ENCODE measurements around the gene UBE2D2. TPM values are rescaled to one million over a fixed set of nuclear protein-coding genes. Genes with fewer than 3 reads are reported as not detected.

The UBE2D2 gene
- total and polyA plus RNA-seq, 11 donors: 84.6 to 148 (median 128) TPM

DNA sequence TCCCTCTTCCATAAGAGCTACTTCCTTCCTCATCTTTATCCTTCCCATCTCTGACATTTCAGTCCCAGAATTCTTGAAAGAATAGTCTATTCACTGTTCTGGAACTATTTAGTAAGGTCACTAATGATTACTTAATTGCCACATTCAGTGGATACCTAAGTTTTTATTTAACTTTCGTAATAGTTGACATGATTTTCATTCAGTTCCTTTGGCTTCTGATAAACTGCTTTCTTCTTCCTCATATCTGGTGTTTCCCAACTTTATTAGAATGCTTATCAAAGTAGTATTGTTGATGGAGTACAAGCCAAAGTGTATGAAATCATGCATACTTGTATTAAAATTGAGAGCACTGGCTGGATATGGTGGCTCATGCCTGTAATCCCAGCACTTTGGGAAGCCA, 10.8 kb downstream of the UBE2D2 start:
- intact Hi-C loops (cut with DNase I): no loop called here
- Histone ChIP-seq H3K27me3 (no peaks in the 10 kb centered on the region), H3K4me1 (peaks cover 0 to 73% (median 43%) of the 10 kb centered on the region in 12 donors), H3K27ac (peak overlapping the region in 1 of 12 donors; percentile 38), H3K4me3 (no peak overlapping the region), H3K36me3 (peaks cover 0 to 29% (median 16%) of the 10 kb centered on the region in 9 donors), H3K9me3 (no peaks in the 10 kb centered on the region)
- 61 to 75% (median 72%) methylated on average over 1 of the region's 1 CpG for WGBS, 4 donors
- no peak for TF ChIP-seq POLR2A (IDR thresholded peaks at IDR 0.05)
- TF ChIP-seq, protein P1, sequence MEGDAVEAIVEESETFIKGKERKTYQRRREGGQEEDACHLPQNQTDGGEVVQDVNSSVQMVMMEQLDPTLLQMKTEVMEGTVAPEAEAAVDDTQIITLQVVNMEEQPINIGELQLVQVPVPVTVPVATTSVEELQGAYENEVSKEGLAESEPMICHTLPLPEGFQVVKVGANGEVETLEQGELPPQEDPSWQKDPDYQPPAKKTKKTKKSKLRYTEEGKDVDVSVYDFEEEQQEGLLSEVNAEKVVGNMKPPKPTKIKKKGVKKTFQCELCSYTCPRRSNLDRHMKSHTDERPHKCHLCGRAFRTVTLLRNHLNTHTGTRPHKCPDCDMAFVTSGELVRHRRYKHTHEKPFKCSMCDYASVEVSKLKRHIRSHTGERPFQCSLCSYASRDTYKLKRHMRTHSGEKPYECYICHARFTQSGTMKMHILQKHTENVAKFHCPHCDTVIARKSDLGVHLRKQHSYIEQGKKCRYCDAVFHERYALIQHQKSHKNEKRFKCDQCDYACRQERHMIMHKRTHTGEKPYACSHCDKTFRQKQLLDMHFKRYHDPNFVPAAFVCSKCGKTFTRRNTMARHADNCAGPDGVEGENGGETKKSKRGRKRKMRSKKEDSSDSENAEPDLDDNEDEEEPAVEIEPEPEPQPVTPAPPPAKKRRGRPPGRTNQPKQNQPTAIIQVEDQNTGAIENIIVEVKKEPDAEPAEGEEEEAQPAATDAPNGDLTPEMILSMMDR (IDR thresholded peaks at IDR 0.05): no peak
- DNase-seq: no peak
- ATAC-seq: peak in 1 of 4 donors; percentile 7

DNA sequence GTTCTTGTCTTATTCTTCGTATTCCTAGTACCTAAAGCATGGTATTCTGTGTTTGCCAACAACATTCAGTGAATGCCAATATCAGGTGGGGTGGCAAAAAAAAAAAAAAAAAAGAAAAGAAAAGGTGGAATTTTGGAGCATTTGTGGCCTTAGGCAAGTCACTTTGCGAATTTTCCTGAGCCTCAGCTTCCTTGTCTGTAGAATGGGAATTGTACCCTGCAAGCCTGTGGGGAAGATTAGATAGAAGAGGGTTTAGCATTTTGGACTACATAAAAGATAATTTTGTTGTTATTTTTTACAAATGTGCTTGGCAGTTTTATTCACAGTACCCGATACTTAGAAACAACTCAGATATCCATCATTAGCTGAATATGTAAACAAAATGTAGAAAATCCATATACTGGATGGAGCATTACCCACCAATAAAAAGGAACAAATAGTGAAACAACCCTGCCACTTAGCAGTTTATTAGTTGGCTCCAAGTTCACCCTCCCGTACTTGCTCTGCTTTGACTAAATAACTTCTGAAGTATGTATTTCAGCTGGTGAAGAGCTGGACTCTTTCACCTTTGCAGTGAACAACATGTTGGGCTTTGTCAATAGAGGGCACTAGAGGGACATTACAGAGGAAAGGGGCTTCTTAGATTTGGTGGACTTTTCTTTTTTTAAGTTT, 13.6 kb downstream of the UBE2D2 start:
- Histone ChIP-seq H3K27me3 (no peaks in the 10 kb centered on the region), H3K9me3 (no peaks in the 10 kb centered on the region), H3K36me3 (peaks cover 0 to 20% (median 9%) of the 10 kb centered on the region in 9 donors), H3K4me1 (peaks cover 8 to 75% (median 49%) of the 10 kb centered on the region in 12 donors), H3K4me3 (no peak overlapping the region), H3K27ac (no peak overlapping the region)
- ATAC-seq (peak in 3 of 4 donors; percentile 29 to 50 (median 40)), DNase-seq (no peak)
- no peak for TF ChIP-seq POLR2A (IDR thresholded peaks at IDR 0.05)
- TF ChIP-seq, protein P1 (IDR thresholded peaks at IDR 0.05): peak; percentile 31 to 77 (median 59)
- WGBS, 4 donors: 72 to 74% (median 72%) methylated on average over 4 of the region's 4 CpGs
- intact Hi-C loops (cut with DNase I): no loop called here

DNA sequence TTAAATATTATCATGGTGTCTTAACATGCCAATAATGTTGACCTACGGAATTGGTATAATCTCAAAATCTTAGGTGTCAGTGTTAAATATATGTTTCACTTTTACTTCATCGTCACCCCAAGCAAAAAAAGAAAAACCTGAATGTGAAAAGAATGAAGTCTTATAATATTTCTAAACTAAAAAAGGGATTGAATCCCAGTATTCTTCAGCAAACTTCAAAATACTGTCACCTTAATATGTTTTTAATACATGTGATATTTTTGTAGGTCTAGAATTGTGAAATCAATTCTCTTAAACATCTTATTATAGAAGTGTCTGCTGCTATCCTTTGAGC, 14.1 kb downstream of the UBE2D2 start:
- Histone ChIP-seq H3K4me1 (peaks cover 8 to 78% (median 53%) of the 10 kb centered on the region in 12 donors), H3K27ac (peak overlapping the region in 1 of 12 donors; percentile 9), H3K27me3 (no peaks in the 10 kb centered on the region), H3K36me3 (peaks cover 0 to 18% (median 9%) of the 10 kb centered on the region in 9 donors), H3K4me3 (no peak overlapping the region), H3K9me3 (no peaks in the 10 kb centered on the region)
- DNase-seq (no peak), ATAC-seq (no peak)
- TF ChIP-seq POLR2A (IDR thresholded peaks at IDR 0.05): no peak
- TF ChIP-seq, protein P1 (IDR thresholded peaks at IDR 0.05): no peak
- intact Hi-C loops (cut with DNase I): no loop called here
- 70 to 77% (median 73%) methylated on average over 2 of the region's 2 CpGs for WGBS, 4 donors

DNA sequence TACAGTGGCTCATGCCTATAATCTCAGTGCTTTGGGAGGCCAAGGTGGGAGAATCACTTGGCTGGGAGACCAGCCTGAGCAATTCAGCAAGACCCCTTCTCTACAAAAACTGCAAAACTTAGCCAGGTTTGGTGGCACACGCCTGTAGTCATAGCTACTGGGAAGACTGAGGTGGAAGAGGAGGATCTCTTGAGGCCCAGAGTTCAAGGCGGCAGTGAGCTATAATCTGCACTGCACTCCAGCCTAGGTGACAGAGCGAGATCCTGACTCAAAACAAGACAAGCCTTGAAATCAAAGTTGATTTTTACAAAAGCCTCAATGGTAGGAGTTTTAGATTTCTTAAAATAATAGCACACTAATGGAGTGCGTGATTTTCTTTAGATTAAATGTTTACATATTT, 14.6 kb downstream of the UBE2D2 start:
- TF ChIP-seq POLR2A (IDR thresholded peaks at IDR 0.05): no peak
- TF ChIP-seq, protein P1 (IDR thresholded peaks at IDR 0.05): no peak
- ATAC-seq: no peak
- WGBS, 4 donors: 79 to 88% (median 81%) methylated on average over 4 of the region's 4 CpGs
- Histone ChIP-seq H3K4me3 (no peak overlapping the region), H3K27me3 (no peaks in the 10 kb centered on the region), H3K27ac (peak overlapping the region in 1 of 12 donors; percentile 9), H3K36me3 (peaks cover 0 to 15% (median 7%) of the 10 kb centered on the region in 9 donors), H3K4me1 (peaks cover 8 to 82% (median 53%) of the 10 kb centered on the region in 12 donors), H3K9me3 (no peaks in the 10 kb centered on the region)
- DNase-seq: no peak
- intact Hi-C loops (cut with DNase I): no loop called here

Measured in heart left ventricle (tissue), 16 donors.